Muscle layer of duodenum (tissue), 2 donors: ENCODE results near the gene MUS81.

ENCODE experiments used
- H3K27ac ChIP-seq: one replicate; pipeline ENCODE4 v1.7.0; 2013; ENCODE audit warnings: mild to moderate bottlenecking, low read length
- H3K27me3 ChIP-seq: one replicate; pipeline ENCODE4 v1.7.0; 2013; ENCODE audit warnings: low read depth, mild to moderate bottlenecking, control low read depth, low read length
- H3K36me3 ChIP-seq, 2 donors: one replicate each; pipeline ENCODE4 v1.7.0; 2013; ENCODE audit warnings: low read length in 2 of 2, control low read depth in 1 of 2, mild to moderate bottlenecking in 1 of 2; ENCODE audit not compliant: insufficient read depth in 2 of 2, control insufficient read depth in 1 of 2
- H3K4me1 ChIP-seq, 2 donors: one replicate each; pipeline ENCODE4 v1.7.0; 2013; ENCODE audit warnings: low read length in 2 of 2, mild to moderate bottlenecking in 2 of 2, control low read depth in 1 of 2, moderate library complexity in 1 of 2; ENCODE audit not compliant: insufficient read depth in 2 of 2, control insufficient read depth in 1 of 2
- H3K4me3 ChIP-seq, 2 donors: one replicate each; pipeline ENCODE4 v1.7.0; 2013; ENCODE audit warnings: low read length in 2 of 2, low read depth in 1 of 2, mild to moderate bottlenecking in 1 of 2
- H3K9me3 ChIP-seq, 2 donors: one replicate each; pipeline ENCODE4 v1.7.0; 2013; ENCODE audit warnings: low read length in 2 of 2, control low read depth in 1 of 2, mild to moderate bottlenecking in 1 of 2; ENCODE audit not compliant: control insufficient read depth in 1 of 2
- donor health status: healthy.

The MUS81 gene

GRCh38 chr11:65862941-65863888 lies 3.0 kb downstream of the MUS81 start:
- Histone ChIP-seq H3K27ac (no peak overlapping the region), H3K9me3 (no peaks in the 10 kb centered on the region), H3K4me3 (no peak overlapping the region), H3K27me3 (no peaks in the 10 kb centered on the region), H3K36me3 (peaks cover 22 to 67% of the 10 kb centered on the region in 2 donors), H3K4me1 (peaks cover 0 to 30% of the 10 kb centered on the region in 2 donors)

- peaks cover 26 to 76% of the 10 kb centered on the region in 2 donors for H3K36me3 ChIP-seq
- no peaks in the 10 kb centered on the region for H3K27me3 ChIP-seq
These were observed 3.9 kb downstream of the MUS81 start for GRCh38 chr11:65863889-65864705.

GRCh38 chr11:65864706-65865471 lies 4.7 kb downstream of the MUS81 start:
- Histone ChIP-seq H3K27me3 (no peaks in the 10 kb centered on the region), H3K4me3 (no peak overlapping the region), H3K36me3 (peaks cover 29 to 84% of the 10 kb centered on the region in 2 donors), H3K4me1 (peaks cover 0 to 30% of the 10 kb centered on the region in 2 donors), H3K9me3 (no peaks in the 10 kb centered on the region), H3K27ac (no peak overlapping the region)

More at GRCh38 chr11:65863889-65864705, 3.9 kb downstream of the MUS81 start:
- no peak overlapping the region for H3K4me3 ChIP-seq
- H3K4me1 ChIP-seq = peaks cover 0 to 30% of the 10 kb centered on the region in 2 donors
- H3K9me3 ChIP-seq = no peaks in the 10 kb centered on the region
- H3K27ac ChIP-seq = no peak overlapping the region

GRCh38 chr11:65865550-65866172 lies 5.4 kb downstream of the MUS81 start:
- no peak overlapping the region for H3K27ac ChIP-seq
- no peaks in the 10 kb centered on the region for H3K9me3 ChIP-seq
- peaks cover 1 to 34% of the 10 kb centered on the region in 2 donors for H3K4me1 ChIP-seq
- no peaks in the 10 kb centered on the region for H3K27me3 ChIP-seq
- H3K4me3 ChIP-seq = no peak overlapping the region
- H3K36me3 ChIP-seq = peaks cover 29 to 82% of the 10 kb centered on the region in 2 donors

GRCh38 chr11:65866509-65867283 lies 6.5 kb downstream of the MUS81 start:
- Histone ChIP-seq H3K27ac (no peak overlapping the region), H3K36me3 (peaks cover 29 to 78% of the 10 kb centered on the region in 2 donors), H3K4me1 (peaks cover 10 to 37% of the 10 kb centered on the region in 2 donors), H3K9me3 (no peaks in the 10 kb centered on the region), H3K4me3 (no peak overlapping the region), H3K27me3 (no peaks in the 10 kb centered on the region)

GRCh38 chr11:65867284-65868071 lies 7.2 kb downstream of the MUS81 start:
- Histone ChIP-seq H3K4me1 (peaks cover 10 to 34% of the 10 kb centered on the region in 2 donors), H3K4me3 (no peak overlapping the region), H3K9me3 (no peaks in the 10 kb centered on the region), H3K36me3 (peaks cover 29 to 70% of the 10 kb centered on the region in 2 donors), H3K27me3 (no peaks in the 10 kb centered on the region), H3K27ac (no peak overlapping the region)

- no peak overlapping the region for H3K27ac ChIP-seq
- no peaks in the 10 kb centered on the region for H3K9me3 ChIP-seq
- peaks cover 10 to 28% of the 10 kb centered on the region in 2 donors for H3K4me1 ChIP-seq
- no peak overlapping the region for H3K4me3 ChIP-seq
- H3K36me3 ChIP-seq = peaks cover 29 to 63% of the 10 kb centered on the region in 2 donors
- no peaks in the 10 kb centered on the region for H3K27me3 ChIP-seq
These were observed 7.9 kb downstream of the MUS81 start for GRCh38 chr11:65868076-65868667.

- peaks cover 10 to 26% of the 10 kb centered on the region in 2 donors for H3K4me1 ChIP-seq
These were observed 8.7 kb downstream of the MUS81 start for GRCh38 chr11:65868907-65869306.

GRCh38 chr11:65869643-65870306 lies 9.5 kb downstream of the MUS81 start:
- Histone ChIP-seq H3K36me3 (peaks cover 14 to 47% of the 10 kb centered on the region in 2 donors), H3K4me1 (peaks cover 10 to 26% of the 10 kb centered on the region in 2 donors), H3K9me3 (no peaks in the 10 kb centered on the region)

More at GRCh38 chr11:65868907-65869306, 8.7 kb downstream of the MUS81 start:
- Histone ChIP-seq H3K27me3 (no peaks in the 10 kb centered on the region), H3K36me3 (peaks cover 22 to 56% of the 10 kb centered on the region in 2 donors), H3K4me3 (no peak overlapping the region), H3K9me3 (no peaks in the 10 kb centered on the region), H3K27ac (no peak overlapping the region)

More at GRCh38 chr11:65869643-65870306, 9.5 kb downstream of the MUS81 start:
- Histone ChIP-seq H3K27me3 (no peaks in the 10 kb centered on the region), H3K4me3 (no peak overlapping the region), H3K27ac (no peak overlapping the region)
